Endothelial cell of coronary artery (primary cell): ENCODE results near the gene DDR2. TPM values are rescaled to one million over a fixed set of nuclear protein-coding genes. Genes with fewer than 3 reads are reported as not detected.

Source experiments
- total RNA-seq: library from RNA; depleted of rRNA; stranded (reverse); fragments of >200 nt; gene quantifications from 2 replicates; pipeline ENCODE4 v1.2.3, GENCODE V29; 2014

DDR2 gene
- 10.4 and 12.3 TPM in 2 replicates for total RNA-seq

DNA sequence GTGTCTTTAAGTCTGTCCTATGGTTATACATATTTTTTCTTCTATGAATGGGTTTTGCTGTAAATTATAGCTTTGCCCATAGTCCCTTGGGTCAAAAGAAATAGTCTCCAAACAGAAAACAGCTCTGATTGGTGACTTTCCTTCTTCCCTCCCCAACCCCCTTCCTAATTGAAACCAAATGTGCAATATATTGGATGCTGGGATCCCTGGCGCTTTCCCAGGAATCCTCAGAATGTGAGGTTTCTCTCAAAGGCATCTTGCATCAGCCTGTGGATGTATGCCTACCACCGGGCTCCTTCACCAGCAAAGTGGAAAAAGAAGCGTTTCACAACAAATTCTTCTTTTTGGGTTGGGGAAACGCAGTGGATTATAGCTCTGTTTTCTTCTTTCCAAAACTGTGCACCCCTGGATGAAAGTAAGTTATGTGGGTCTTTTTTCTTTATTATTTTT is at the start of gene DDR2:
TSS of gene DDR2 (plus strand) at position 248 of the 450 bp plus-strand sequence. CDS start 86,600 bp downstream, outside the sequence.

DNA sequence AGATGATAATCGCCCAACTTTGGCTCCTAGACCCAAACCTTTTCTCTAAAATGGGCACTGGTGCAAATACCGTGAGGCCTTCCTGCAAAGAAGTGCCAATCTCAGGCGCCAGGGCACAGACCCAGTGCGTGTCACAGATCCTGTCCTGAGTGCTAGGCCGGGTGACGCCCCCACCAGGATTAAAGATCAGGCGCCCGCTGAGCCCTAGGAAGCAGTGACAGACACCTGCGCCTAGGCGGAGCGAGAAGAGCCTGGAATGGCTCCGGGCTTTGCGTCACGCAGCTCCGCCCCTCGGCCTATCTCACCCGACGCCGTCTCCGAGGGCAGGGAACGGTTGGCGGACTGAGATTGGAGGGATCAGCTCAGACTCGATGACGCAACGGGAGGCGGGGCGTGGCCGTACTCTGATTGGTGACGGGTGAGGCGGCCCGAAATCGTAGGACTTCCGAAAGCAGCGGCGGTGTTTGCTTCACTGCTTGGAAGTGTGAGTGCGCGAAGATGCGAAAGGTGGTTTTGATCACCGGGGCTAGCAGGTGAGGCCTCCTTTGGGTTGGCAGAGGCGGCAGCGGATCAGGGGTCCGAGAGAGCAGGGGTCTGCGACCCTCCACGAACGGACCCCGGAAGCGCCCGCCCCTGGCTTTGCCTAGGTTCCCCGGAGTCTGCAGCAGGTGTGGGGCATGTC is 158.2 kb downstream of the DDR2 start, which contains the start of gene HSD17B7:
TSS of gene HSD17B7 (plus strand) at position 400 of the 682 bp plus-strand sequence. CDS start at position 499, 99 bp downstream.

Other genes with a start within 250 kb of the DDR2 start
- gene SH2D1B, start 220.3 kb upstream of the DDR2 start, total RNA-seq: under 0.01 TPM in 1 of 2 replicates, not detected in the other
- gene UHMK1, start 134.6 kb upstream of the DDR2 start, total RNA-seq: 58.2 and 68.4 TPM in 2 replicates
- gene UAP1, start 70.7 kb upstream of the DDR2 start, total RNA-seq: 149 and 184 TPM in 2 replicates
- 15.0 and 20.3 TPM in 2 replicates for gene HSD17B7, start 158.2 kb downstream of the DDR2 start, total RNA-seq
- 10.4 and 46.1 TPM in 2 replicates for gene CCDC190, start 228.7 kb downstream of the DDR2 start, total RNA-seq